CD4-positive, alpha-beta T cell (primary cell): ENCODE data around the gene SORBS1. TPM values are rescaled to one million over a fixed set of nuclear protein-coding genes. Genes with fewer than 3 reads are reported as not detected.

ENCODE experiments used
- ATAC-seq: fragments of 200-7000 bp; cut with Tn5 transposase; one replicate; pipeline ENCODE4 v1.10.0; 2022; ENCODE audit warnings: mild to moderate bottlenecking; ENCODE audit not compliant: poor library complexity
- CTCF ChIA-PET: fragments of 350-600 bp; sonication (Branson Sonifier 250); formaldehyde crosslinking; loops from one replicate; lab custom pipeline; 2021; ENCODE audit warnings: antibody characterized with exemption, inconsistent platforms; lab: Charles Lee
- POLR2A ChIA-PET: fragments of 350-600 bp; sonication (Branson Sonifier 250); formaldehyde crosslinking; loops from one replicate; lab custom pipeline; 2021; ENCODE audit warnings: antibody characterized with exemption, inconsistent platforms; lab: Charles Lee
- DNase-seq, 14 experiments: peaks; one replicate each; pipeline ENCODE4 v3.0.0-alpha.2; 2013 to 2020; ENCODE audit warnings: mixed read lengths in 2 of 14
- H3K27ac ChIP-seq, 2 donors: one replicate each; pipeline versions ENCODE4 v1.5.1 to v1.7.0; 2013; ENCODE audit warnings: low read length in 2 of 2, low read depth in 1 of 2, mild to moderate bottlenecking in 1 of 2
- H3K27me3 ChIP-seq, 2 experiments: 1 replicate in 1 of 2; 2 replicates in 1 of 2; pipeline versions ENCODE4 v1.6.1 to v1.7.0; 2013; ENCODE audit warnings: low read length in 2 of 2, control low read depth in 1 of 2, mild to moderate bottlenecking in 1 of 2, moderate library complexity in 1 of 2; ENCODE audit not compliant: insufficient read depth in 2 of 2, control insufficient read depth in 1 of 2
- H3K36me3 ChIP-seq: one replicate; pipeline ENCODE4 v1.6.1; 2013; ENCODE audit warnings: low read length, control low read depth; ENCODE audit not compliant: insufficient read depth
- H3K4me1 ChIP-seq: one replicate; pipeline ENCODE4 v1.6.1; 2013; ENCODE audit warnings: low read length, control low read depth; ENCODE audit not compliant: insufficient read depth
- H3K4me3 ChIP-seq: one replicate; pipeline ENCODE4 v1.5.1; 2013; ENCODE audit warnings: mild to moderate bottlenecking, low read length, moderate library complexity
- H3K9me3 ChIP-seq, 2 experiments: 1 replicate in 1 of 2; 2 replicates in 1 of 2; pipeline versions ENCODE4 v1.6.1 to v1.7.0; 2013; ENCODE audit warnings: low read length in 2 of 2, mild to moderate bottlenecking in 2 of 2, control low read depth in 1 of 2, moderate library complexity in 1 of 2; ENCODE audit not compliant: control insufficient read depth in 1 of 2, insufficient read depth in 1 of 2
- H3K27ac Mint-ChIP-seq: one replicate; pipeline ENCODE4 v1.8.0; 2020; ENCODE audit warnings: mixed read lengths
- H3K27me3 Mint-ChIP-seq: one replicate; pipeline ENCODE4 v1.8.0; 2021; ENCODE audit warnings: mixed read lengths
- H3K36me3 Mint-ChIP-seq: one replicate; pipeline ENCODE4 v1.8.0; 2021; ENCODE audit warnings: low read depth, mixed read lengths
- H3K4me1 Mint-ChIP-seq: one replicate; pipeline ENCODE4 v1.8.0; 2021; ENCODE audit warnings: low read depth, mixed read lengths
- H3K4me3 Mint-ChIP-seq: one replicate; pipeline ENCODE4 v1.8.0; 2020; ENCODE audit warnings: mild to moderate bottlenecking, mixed read lengths
- H3K9me3 Mint-ChIP-seq: one replicate; pipeline ENCODE4 v1.8.0; 2020; ENCODE audit warnings: mixed read lengths
- CTCF ChIP-seq: fragments of 200-600 bp; IDR thresholded peaks from one replicate; pipeline ENCODE4 v1.8.0; 2022; ENCODE audit warnings: antibody characterized with exemption, mild to moderate bottlenecking
- intact Hi-C, 2 experiments: fragments of 100-400 bp; cut with DNase I in 1 of 2; cut with micrococcal nuclease in 1 of 2; formaldehyde crosslinking; loops; one replicate each; pipeline versions ENCODE4 v1.15.1 to v1.9.0; 2023 to 2025; cut with DNase I, micrococcal nuclease
- total RNA-seq, 174 experiments: library from RNA in 2 of 174; stranded (reverse) in 2 of 174; gene quantifications; one replicate each; pipeline ENCODE4 v1.2.3 and lab custom pipeline; 2021 to 2026

Gene SORBS1
- total RNA-seq, 2 experiments from 2014 or later, result 1.4 to 1.8 TPM

- H3K4me1 ChIP-seq, result no peaks in the 10 kb centered on the region
- Mint-ChIP-seq H3K27ac (no peak overlapping the region), H3K36me3 (no peaks in the 10 kb centered on the region), H3K4me3 (no peak overlapping the region), H3K9me3 (no peaks in the 10 kb centered on the region), H3K4me1 (no peaks in the 10 kb centered on the region), H3K27me3 (no peaks in the 10 kb centered on the region)
- no peaks in the 10 kb centered on the region for H3K9me3 ChIP-seq
- intact Hi-C loops, result no loop called here
- H3K27ac ChIP-seq, result no peak overlapping the region
- ChIA-PET POLR2A (no interaction called here), CTCF (interaction anchor here (0.6 to 1.2 kb wide), 2 partner anchors 23 to 414 kb away, joined by 3 to 4 read pairs; no protein-coding TSS in a partner anchor)
- no peak for TF ChIP-seq CTCF
- no peak for ATAC-seq
- no peak for DNase-seq
- H3K27me3 ChIP-seq, result no peaks in the 10 kb centered on the region
- H3K4me3 ChIP-seq, result no peak overlapping the region
- H3K36me3 ChIP-seq, result no peaks in the 10 kb centered on the region
Observed at GRCh38 chr10:95339863-95340262, 221.3 kb downstream of the SORBS1 start.

- intact Hi-C loops, result no loop called here
- ATAC-seq (no peak), DNase-seq (no peak)
- Histone ChIP-seq H3K9me3 (no peaks in the 10 kb centered on the region), H3K4me1 (no peaks in the 10 kb centered on the region), H3K36me3 (no peaks in the 10 kb centered on the region), H3K4me3 (no peak overlapping the region), H3K27me3 (no peaks in the 10 kb centered on the region), H3K27ac (no peak overlapping the region)
- ChIA-PET POLR2A (no interaction called here), CTCF (no interaction called here)
- TF ChIP-seq CTCF, result no peak
- Mint-ChIP-seq H3K27me3 (no peaks in the 10 kb centered on the region), H3K4me1 (no peaks in the 10 kb centered on the region), H3K36me3 (no peaks in the 10 kb centered on the region), H3K4me3 (no peak overlapping the region), H3K27ac (no peak overlapping the region), H3K9me3 (no peaks in the 10 kb centered on the region)
Observed at GRCh38 chr10:95337423-95338160, 223.6 kb downstream of the SORBS1 start.

- Histone ChIP-seq H3K9me3 (no peaks in the 10 kb centered on the region), H3K36me3 (no peaks in the 10 kb centered on the region), H3K4me1 (no peaks in the 10 kb centered on the region), H3K4me3 (no peak overlapping the region), H3K27me3 (no peaks in the 10 kb centered on the region), H3K27ac (no peak overlapping the region)
- ATAC-seq (no peak), DNase-seq (no peak)
- POLR2A ChIA-PET, result no interaction called here
- no peaks in the 10 kb centered on the region for H3K27me3 Mint-ChIP-seq
- intact Hi-C loops, result no loop called here
- H3K36me3 Mint-ChIP-seq, result no peaks in the 10 kb centered on the region
- no peak for TF ChIP-seq CTCF
- H3K9me3 Mint-ChIP-seq, result no peaks in the 10 kb centered on the region
- no peak overlapping the region for H3K4me3 Mint-ChIP-seq
- no peak overlapping the region for H3K27ac Mint-ChIP-seq
- CTCF ChIA-PET, result no interaction called here
- H3K4me1 Mint-ChIP-seq, result no peaks in the 10 kb centered on the region
Observed at GRCh38 chr10:95336702-95337101, 224.5 kb downstream of the SORBS1 start.
